GM19193 (cell line): ENCODE measurements around the gene TRMT2A.

Source experiments
- POLR2A ChIP-seq: IDR thresholded peaks from 4 replicates; pipeline ENCODE4 v1.6.1; 2011; ENCODE audit not compliant: insufficient read depth, insufficient read length; ENCODE audit errors: extremely low read depth

TRMT2A gene

GRCh38 chr22:20131859-20132685 lies 15.0 kb upstream of the TRMT2A start:
- TF ChIP-seq POLR2A, result no peak

GRCh38 chr22:20131597-20131858 lies 14.5 kb upstream of the TRMT2A start, which contains the start of gene ZDHHC8:
Gene ZDHHC8 (plus strand): TSS chr22:20131804. CDS start chr22:20131948, 144 bp downstream.
- no peak for TF ChIP-seq POLR2A

GRCh38 chr22:20130731-20131596 lies 13.9 kb upstream of the TRMT2A start:
- no peak for TF ChIP-seq POLR2A

- TF ChIP-seq POLR2A, result no peak
Measured at GRCh38 chr22:20130319-20130718, 13.3 kb upstream of the TRMT2A start.

- no peak for TF ChIP-seq POLR2A
Measured at GRCh38 chr22:20129747-20130014, 12.7 kb upstream of the TRMT2A start.

GRCh38 chr22:20128902-20129746 lies 12.1 kb upstream of the TRMT2A start:
- TF ChIP-seq POLR2A, result no peak

GRCh38 chr22:20128619-20128901 lies 11.5 kb upstream of the TRMT2A start:
- no peak for TF ChIP-seq POLR2A

GRCh38 chr22:20127869-20128618 lies 11.0 kb upstream of the TRMT2A start:
- no peak for TF ChIP-seq POLR2A

GRCh38 chr22:20127318-20127868 lies 10.4 kb upstream of the TRMT2A start:
- TF ChIP-seq POLR2A, result peak; percentile 16

GRCh38 chr22:20126284-20127029 lies 9.4 kb upstream of the TRMT2A start:
- no peak for TF ChIP-seq POLR2A

- TF ChIP-seq POLR2A, result no peak
Measured at GRCh38 chr22:20125201-20126174, 8.5 kb upstream of the TRMT2A start.

GRCh38 chr22:20124083-20124787 lies 7.2 kb upstream of the TRMT2A start:
- TF ChIP-seq POLR2A, result peak; percentile 18
